Mucosa of rectum (tissue), 2 donors: ENCODE measurements around the gene TMEM132E.

Source experiments
- H3K27ac ChIP-seq, 2 donors: one replicate each; pipeline ENCODE4 v1.7.0; 2013; ENCODE audit warnings: inconsistent platforms in 2 of 2, low read depth in 2 of 2, low read length in 2 of 2
- H3K27me3 ChIP-seq, 2 donors: one replicate each; pipeline ENCODE4 v1.7.0; 2013; ENCODE audit warnings: low read length in 2 of 2; ENCODE audit not compliant: control insufficient read depth in 2 of 2, insufficient read depth in 2 of 2
- H3K36me3 ChIP-seq, 2 donors: one replicate each; pipeline ENCODE4 v1.7.0; 2013; ENCODE audit warnings: low read length in 2 of 2; ENCODE audit not compliant: control insufficient read depth in 2 of 2, insufficient read depth in 2 of 2
- H3K4me1 ChIP-seq, 2 donors: one replicate each; pipeline ENCODE4 v1.7.0; 2013; ENCODE audit warnings: low read length in 2 of 2, mild to moderate bottlenecking in 1 of 2; ENCODE audit not compliant: control insufficient read depth in 2 of 2, insufficient read depth in 2 of 2
- H3K4me3 ChIP-seq, 2 donors: one replicate each; pipeline ENCODE4 v1.7.0; 2013; ENCODE audit warnings: low read length in 2 of 2
- H3K9ac ChIP-seq, 2 donors: one replicate each; pipeline ENCODE4 v1.7.0; 2013; ENCODE audit warnings: low read length in 2 of 2, low read depth in 1 of 2, mild to moderate bottlenecking in 1 of 2
- H3K9me3 ChIP-seq, 2 donors: one replicate each; pipeline ENCODE4 v1.7.0; 2013; ENCODE audit warnings: low read length in 2 of 2; ENCODE audit not compliant: control insufficient read depth in 2 of 2
- donor health status: healthy.
- donor health status: Normal muscosa, but diverticular disease.

The TMEM132E gene

DNA sequence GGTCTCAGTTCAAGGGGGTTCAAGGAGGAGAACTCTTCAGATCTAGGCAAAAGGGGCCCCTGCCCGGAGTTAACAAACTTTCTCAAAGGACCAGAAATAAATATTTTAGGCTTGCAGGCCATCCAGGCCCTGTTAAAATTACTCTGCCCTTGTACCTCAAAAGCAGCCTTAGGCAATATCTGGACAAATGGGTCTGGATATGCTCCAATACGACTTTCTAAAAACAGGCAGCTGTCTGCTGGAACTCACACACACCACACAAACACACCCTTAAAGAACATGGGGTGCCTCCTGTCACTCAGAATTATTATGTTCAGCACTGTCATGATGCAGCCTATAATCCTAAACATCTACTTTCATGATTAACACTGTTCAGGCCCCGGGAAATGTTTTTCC lies 75.5 kb downstream of the TMEM132E start:
- Histone ChIP-seq H3K9me3 (no peaks in the 10 kb centered on the region), H3K4me3 (no peak overlapping the region), H3K9ac (no peak overlapping the region), H3K36me3 (no peaks in the 10 kb centered on the region), H3K4me1 (no peaks in the 10 kb centered on the region), H3K27ac (no peak overlapping the region), H3K27me3 (no peaks in the 10 kb centered on the region)

DNA sequence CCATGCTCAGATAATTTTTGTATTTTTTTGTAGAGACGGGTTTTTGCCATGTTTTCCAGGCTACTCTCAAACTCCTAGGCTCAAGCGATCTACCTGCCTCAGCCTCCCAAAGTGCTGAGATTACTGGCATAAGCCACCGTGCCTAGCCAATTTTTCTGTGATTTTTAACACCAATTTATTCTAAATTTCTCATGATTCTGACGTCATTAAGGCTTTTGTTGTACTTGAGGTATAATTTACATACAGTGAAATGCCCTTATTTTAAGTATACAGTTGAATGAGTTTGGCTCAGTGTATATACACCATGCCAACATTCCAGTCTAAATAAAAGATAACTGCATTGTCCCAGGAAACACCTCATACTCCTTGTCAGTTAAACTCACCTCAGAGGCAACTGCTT lies 77.4 kb downstream of the TMEM132E start:
- Histone ChIP-seq H3K4me1 (no peaks in the 10 kb centered on the region), H3K4me3 (no peak overlapping the region), H3K9me3 (no peaks in the 10 kb centered on the region), H3K9ac (no peak overlapping the region), H3K27me3 (no peaks in the 10 kb centered on the region), H3K27ac (no peak overlapping the region), H3K36me3 (no peaks in the 10 kb centered on the region)

DNA sequence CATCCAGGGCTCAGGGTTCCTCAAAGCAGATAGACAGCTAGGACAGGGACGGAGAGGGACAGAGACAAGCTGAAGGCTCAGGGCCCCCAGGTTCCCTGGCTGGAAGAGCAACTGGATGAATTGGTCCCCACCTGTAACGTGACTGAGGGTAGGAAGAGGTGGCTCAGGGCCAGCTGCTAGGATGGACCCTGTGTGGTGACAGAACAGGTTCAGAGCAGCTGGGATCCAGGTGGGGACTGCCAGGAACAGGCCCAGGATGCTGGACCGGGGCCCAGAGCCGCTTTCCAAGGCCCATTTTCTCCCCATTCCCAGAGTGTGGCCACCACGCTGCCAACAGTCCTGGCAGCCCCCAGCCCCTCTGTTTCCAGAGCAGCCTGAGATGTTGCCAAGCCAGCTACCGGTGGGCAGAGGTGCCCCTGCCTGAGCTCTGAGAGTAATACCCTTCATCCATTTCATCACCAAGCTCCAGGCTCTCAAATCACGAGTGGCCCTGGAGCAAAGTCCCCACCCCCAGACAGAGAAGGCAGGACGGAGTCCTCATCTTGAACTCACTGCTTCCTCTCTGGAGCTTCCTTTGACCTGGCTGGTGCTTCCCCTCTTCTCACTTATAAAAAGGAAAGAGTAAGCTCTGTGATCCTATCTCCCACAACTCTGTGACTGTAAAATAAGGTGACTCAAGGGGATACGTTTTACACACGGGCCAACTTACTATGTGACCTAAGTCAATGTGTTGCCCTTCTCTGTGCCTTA lies 79.6 kb downstream of the TMEM132E start:
- H3K4me3 ChIP-seq = no peak overlapping the region
- H3K36me3 ChIP-seq = no peaks in the 10 kb centered on the region
- no peaks in the 10 kb centered on the region for H3K27me3 ChIP-seq
- no peaks in the 10 kb centered on the region for H3K4me1 ChIP-seq
- no peak overlapping the region for H3K9ac ChIP-seq
- no peaks in the 10 kb centered on the region for H3K9me3 ChIP-seq
- H3K27ac ChIP-seq = no peak overlapping the region

DNA sequence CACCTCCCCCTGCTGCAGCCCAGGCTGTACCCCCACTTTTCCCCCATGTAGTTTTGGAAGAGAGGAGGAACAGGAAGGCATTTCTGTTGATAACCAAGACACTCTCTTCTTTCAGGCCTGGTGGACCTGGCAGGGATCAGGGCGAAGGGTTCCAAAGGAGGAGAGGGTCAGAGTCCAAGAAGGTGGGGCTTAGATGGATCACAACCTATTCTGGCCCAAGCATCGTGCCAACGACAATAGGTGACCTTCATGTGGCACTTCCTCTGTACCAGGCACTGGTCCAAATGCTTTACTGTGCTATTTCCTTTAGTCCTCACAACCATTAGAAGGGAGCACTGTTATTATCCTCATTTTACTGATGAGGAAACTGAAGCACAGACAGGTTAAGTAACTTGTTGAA lies 84.3 kb downstream of the TMEM132E start:
- Histone ChIP-seq H3K9ac (no peak overlapping the region), H3K27me3 (peaks cover 0 to 2% of the 10 kb centered on the region in 2 donors), H3K9me3 (no peaks in the 10 kb centered on the region)

DNA sequence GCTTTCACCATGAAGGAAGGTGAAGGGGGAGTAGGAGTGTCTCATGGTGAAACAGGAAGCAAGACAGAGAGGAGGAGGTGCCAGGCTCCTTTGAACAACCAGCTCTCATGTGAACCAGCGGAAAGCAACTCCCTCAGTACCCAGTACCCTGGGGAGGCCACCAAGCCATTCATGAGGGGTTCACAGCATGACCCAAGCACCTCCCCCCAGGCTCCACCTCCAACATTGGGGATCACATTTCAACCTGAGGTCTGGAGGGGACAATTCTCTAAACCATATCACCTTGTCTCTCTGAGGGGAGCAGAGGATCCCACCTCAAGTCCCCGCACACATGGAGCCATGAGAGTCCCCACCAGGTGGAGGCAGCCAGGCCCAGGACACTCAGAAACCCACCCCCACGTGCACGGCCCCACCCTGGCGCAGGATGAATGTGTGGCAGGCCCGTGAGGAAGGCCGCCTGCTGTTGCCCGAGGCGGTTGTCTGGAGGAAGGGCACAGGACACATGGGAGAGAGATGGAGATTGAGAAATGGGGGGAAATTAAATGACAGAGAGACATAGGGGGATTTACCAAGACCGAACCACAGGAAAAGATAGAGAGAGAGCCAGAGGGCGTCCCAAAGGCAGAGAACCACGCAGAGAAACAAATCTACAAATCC lies 85.9 kb downstream of the TMEM132E start:
- H3K9me3 ChIP-seq = no peaks in the 10 kb centered on the region
- H3K4me3 ChIP-seq = no peak overlapping the region
- no peaks in the 10 kb centered on the region for H3K36me3 ChIP-seq
- peaks cover 0 to 2% of the 10 kb centered on the region in 2 donors for H3K27me3 ChIP-seq
- H3K9ac ChIP-seq = no peak overlapping the region
- H3K4me1 ChIP-seq = no peaks in the 10 kb centered on the region
- H3K27ac ChIP-seq = no peak overlapping the region

More for the DNA sequence above, 84.3 kb downstream of the TMEM132E start:
- Histone ChIP-seq H3K4me3 (no peak overlapping the region), H3K4me1 (no peaks in the 10 kb centered on the region), H3K36me3 (no peaks in the 10 kb centered on the region), H3K27ac (no peak overlapping the region)

DNA sequence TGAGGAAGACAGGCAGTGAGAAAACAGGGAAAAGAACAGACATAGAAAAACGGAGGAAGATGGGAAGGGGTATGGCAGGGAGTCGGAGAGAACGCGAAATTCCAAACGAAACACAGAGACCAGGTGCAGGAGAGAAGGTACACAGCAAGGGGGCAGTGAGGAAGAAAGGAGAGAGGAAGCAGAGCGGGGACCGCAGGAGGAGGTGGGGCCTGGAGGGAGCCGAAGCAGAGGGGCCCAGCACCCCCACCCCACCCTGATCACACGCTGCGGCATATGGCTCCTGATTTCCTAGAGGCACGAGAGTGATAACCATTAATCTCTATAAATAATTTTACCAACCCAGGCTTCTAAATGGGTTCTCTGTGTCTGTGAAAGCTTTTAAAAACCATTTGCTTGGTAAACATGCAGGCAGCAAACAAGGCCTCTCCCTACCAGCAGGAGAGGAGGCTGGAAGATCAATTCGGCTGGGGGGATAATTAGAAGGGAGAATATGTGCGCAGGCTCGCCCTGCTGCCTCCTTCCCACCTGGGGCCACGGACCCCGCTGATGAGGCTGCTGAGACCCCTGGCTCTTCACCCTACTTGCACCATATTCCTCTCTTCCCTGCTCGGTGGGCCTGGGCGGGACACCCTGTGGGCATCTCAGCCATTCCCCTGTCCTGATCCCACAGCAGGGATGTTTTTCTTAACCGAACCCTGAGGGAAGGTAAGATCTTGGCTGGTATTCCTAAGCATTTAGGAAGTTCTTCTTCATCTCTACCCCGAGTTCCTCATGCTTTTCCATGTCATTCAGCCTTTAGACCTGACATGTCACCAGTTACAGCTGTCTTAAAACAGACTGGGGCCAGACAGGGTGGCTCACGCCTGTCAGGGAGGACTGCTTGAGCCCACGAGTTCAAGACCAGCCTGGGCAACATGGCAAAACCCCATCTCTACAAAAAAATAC lies 86.7 kb downstream of the TMEM132E start:
- Histone ChIP-seq H3K9ac (no peak overlapping the region), H3K4me3 (no peak overlapping the region), H3K27ac (no peak overlapping the region), H3K4me1 (no peaks in the 10 kb centered on the region), H3K9me3 (no peaks in the 10 kb centered on the region), H3K27me3 (peaks cover 0 to 2% of the 10 kb centered on the region in 2 donors), H3K36me3 (no peaks in the 10 kb centered on the region)

DNA sequence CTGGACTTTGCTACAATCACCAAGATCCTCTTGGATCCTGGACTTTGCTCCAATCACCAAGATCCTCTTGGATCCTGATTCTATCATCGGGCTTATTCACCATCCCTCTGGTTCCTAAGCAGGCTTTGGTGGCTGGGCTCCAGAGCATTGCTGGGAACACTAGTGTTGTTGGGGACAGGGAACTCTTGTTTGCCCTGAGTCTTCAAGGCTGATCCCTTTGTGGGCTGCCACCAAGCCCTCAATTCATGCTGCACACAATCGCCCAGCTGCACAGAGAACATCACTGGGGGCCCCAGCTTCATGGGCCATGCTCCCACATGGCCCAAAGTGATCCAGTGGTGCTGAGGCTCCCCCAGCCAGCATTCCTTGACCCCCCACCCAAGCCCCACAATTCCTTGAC lies 88.3 kb downstream of the TMEM132E start:
- no peak overlapping the region for H3K27ac ChIP-seq
- H3K9me3 ChIP-seq = no peaks in the 10 kb centered on the region
- H3K27me3 ChIP-seq = peaks cover 0 to 2% of the 10 kb centered on the region in 2 donors
- H3K9ac ChIP-seq = no peak overlapping the region
- H3K4me3 ChIP-seq = no peak overlapping the region
- no peaks in the 10 kb centered on the region for H3K36me3 ChIP-seq
- H3K4me1 ChIP-seq = no peaks in the 10 kb centered on the region

DNA sequence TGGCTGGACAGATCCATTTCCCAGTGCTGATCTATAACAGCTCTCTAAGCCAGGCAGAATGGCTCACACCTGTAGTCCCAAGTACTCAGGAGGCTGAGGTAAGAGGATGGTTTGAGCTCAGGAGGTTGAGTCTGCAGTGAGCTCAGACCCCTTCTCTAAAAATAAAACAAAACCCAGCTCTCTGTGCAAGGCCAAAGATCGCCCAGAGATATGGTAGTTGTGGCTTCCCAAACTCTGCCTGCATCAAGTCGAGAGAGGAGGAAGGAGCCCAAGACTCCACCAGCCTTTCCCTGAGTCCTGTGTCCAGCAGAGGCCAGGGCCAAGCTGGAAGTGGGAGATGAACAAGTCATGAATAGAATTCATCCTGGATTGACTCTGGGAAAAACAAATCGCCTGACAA lies 88.8 kb downstream of the TMEM132E start:
- Histone ChIP-seq H3K9me3 (no peaks in the 10 kb centered on the region), H3K27me3 (peaks cover 0 to 2% of the 10 kb centered on the region in 2 donors), H3K4me1 (no peaks in the 10 kb centered on the region), H3K4me3 (no peak overlapping the region), H3K9ac (no peak overlapping the region), H3K36me3 (no peaks in the 10 kb centered on the region), H3K27ac (no peak overlapping the region)

DNA sequence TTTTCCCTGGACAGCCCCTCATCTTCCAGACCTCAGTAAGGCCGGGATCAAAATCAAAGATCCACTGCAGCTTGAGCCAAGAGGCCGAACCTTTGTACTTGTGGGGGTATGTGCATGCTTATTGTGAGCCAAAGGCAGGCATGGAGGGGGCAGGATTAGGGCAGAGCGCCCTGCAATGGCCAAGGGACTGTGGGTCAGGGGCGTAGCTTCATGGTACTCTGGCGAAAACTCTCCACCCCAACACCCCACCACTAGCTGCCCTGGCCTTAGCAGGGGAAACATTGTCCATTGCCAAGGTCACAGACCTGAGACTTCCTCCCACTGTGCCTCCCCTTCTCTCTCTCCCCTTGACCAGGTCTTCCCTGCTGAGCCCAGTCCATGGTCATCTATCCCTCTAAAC lies 90.1 kb downstream of the TMEM132E start:
- peaks cover 0 to 2% of the 10 kb centered on the region in 2 donors for H3K27me3 ChIP-seq

DNA sequence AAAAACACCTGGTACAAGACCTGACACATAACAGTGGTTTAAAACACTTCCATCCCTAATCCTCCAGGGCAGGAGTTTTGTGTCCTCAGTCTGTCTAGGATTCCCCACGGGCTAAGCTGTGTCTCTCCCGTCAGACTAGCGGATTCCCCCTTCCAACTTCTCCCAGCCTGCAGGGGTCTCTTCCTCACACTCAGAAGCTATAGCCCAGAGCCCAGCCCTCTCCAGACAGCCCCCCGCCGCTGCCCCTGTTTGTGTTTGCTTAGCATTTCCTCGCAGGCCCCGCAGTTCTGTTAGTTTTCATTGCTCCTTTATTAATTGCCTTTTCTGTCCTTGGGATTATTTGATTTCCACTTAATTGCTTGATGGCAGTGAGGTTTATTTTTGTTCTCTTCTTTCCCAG lies 91.2 kb downstream of the TMEM132E start:
- H3K9ac ChIP-seq = no peak overlapping the region
- H3K4me1 ChIP-seq = no peaks in the 10 kb centered on the region
- H3K9me3 ChIP-seq = no peaks in the 10 kb centered on the region
- no peaks in the 10 kb centered on the region for H3K36me3 ChIP-seq
- no peak overlapping the region for H3K4me3 ChIP-seq
- H3K27me3 ChIP-seq = no peaks in the 10 kb centered on the region
- H3K27ac ChIP-seq = no peak overlapping the region

More for the DNA sequence above, 90.1 kb downstream of the TMEM132E start:
- H3K27ac ChIP-seq = no peak overlapping the region
- no peaks in the 10 kb centered on the region for H3K4me1 ChIP-seq
- H3K9ac ChIP-seq = no peak overlapping the region
- H3K36me3 ChIP-seq = no peaks in the 10 kb centered on the region
- H3K9me3 ChIP-seq = no peaks in the 10 kb centered on the region
- H3K4me3 ChIP-seq = no peak overlapping the region
